HG03575 (cell line): ENCODE data around the gene MUC5B.

Experiments used
- ATAC-seq: cut with Tn5 transposase; IDR thresholded peaks from one replicate; pipeline ENCODE4 v1.9.1; 2021; ENCODE audit not compliant: unreplicated experiment, insufficient number of reproducible peaks, low FRiP score; ENCODE audit errors: extremely low read depth

MUC5B gene

GRCh38 chr11:1272531-1272930 lies 49.7 kb downstream of the MUC5B start:
- no peak for ATAC-seq

GRCh38 chr11:1274501-1274900 lies 51.6 kb downstream of the MUC5B start:
- ATAC-seq: no peak

GRCh38 chr11:1275021-1275420 lies 52.2 kb downstream of the MUC5B start:
- ATAC-seq: no peak

- ATAC-seq: no peak
Observed at GRCh38 chr11:1276041-1276790, 53.4 kb downstream of the MUC5B start.

GRCh38 chr11:1276866-1277615 lies 54.2 kb downstream of the MUC5B start:
- ATAC-seq: no peak

- no peak for ATAC-seq
Observed at GRCh38 chr11:1277936-1278512, 55.2 kb downstream of the MUC5B start.

- ATAC-seq: no peak
Observed at GRCh38 chr11:1278766-1279673, 56.2 kb downstream of the MUC5B start.

- no peak for ATAC-seq
Observed at GRCh38 chr11:1279674-1280055, 56.8 kb downstream of the MUC5B start.

GRCh38 chr11:1280116-1281035 lies 57.5 kb downstream of the MUC5B start:
- ATAC-seq: no peak

- ATAC-seq: no peak
Observed at GRCh38 chr11:1281326-1281973, 58.6 kb downstream of the MUC5B start.

GRCh38 chr11:1281974-1282365 lies 59.1 kb downstream of the MUC5B start:
- ATAC-seq: no peak

- no peak for ATAC-seq
Observed at GRCh38 chr11:1283091-1283511, 60.2 kb downstream of the MUC5B start.

GRCh38 chr11:1283906-1284305 lies 61.0 kb downstream of the MUC5B start:
- ATAC-seq: no peak

GRCh38 chr11:1285316-1285744 lies 62.5 kb downstream of the MUC5B start:
- no peak for ATAC-seq

GRCh38 chr11:1285876-1286275 lies 63.0 kb downstream of the MUC5B start:
- ATAC-seq: no peak

- no peak for ATAC-seq
Observed at GRCh38 chr11:1287928-1288327, 65.1 kb downstream of the MUC5B start.

GRCh38 chr11:1288426-1289151 lies 65.7 kb downstream of the MUC5B start:
- ATAC-seq: no peak
